Erythroblast (primary cell): ENCODE data around the gene MMP20.

Experiments used
- GATA1 ChIP-seq: IDR thresholded peaks from 2 replicates; pipeline ENCODE4 v1.6.1; 2011; ENCODE audit warnings: low read depth, mild to moderate bottlenecking, control low read depth, low read length, moderate library complexity
- POLR2A ChIP-seq: IDR thresholded peaks from 2 replicates; pipeline ENCODE4 v1.6.1; 2011; ENCODE audit warnings: mild to moderate bottlenecking, low read length

DNA sequence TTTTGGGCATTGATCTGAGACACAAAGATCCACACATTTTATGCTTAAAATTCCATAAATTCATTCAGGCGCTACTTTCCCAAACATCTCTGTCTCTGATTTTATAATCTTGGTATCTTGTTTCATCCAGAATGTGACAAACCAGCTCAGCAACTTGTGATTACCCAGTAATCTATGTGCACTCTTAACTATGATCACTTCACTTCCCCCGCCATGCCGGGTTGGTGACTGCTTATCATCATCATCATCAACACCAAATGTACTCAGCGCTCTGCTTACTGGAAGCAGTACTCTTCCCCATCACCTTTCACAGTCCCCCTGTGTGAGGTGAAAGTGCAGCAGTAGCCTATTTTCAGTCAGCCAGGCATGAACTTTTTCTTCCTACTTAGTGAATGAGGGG is 79.4 kb downstream of the MMP20 start:
- TF ChIP-seq POLR2A = no peak
- TF ChIP-seq GATA1 = no peak
